Measurements from ENCODE around the gene PRR5L.

PRR5L gene

GRCh38 chr11:36407356-36407755 lies 111.3 kb downstream of the PRR5L start:
- DNase-seq = no peak

DNA sequence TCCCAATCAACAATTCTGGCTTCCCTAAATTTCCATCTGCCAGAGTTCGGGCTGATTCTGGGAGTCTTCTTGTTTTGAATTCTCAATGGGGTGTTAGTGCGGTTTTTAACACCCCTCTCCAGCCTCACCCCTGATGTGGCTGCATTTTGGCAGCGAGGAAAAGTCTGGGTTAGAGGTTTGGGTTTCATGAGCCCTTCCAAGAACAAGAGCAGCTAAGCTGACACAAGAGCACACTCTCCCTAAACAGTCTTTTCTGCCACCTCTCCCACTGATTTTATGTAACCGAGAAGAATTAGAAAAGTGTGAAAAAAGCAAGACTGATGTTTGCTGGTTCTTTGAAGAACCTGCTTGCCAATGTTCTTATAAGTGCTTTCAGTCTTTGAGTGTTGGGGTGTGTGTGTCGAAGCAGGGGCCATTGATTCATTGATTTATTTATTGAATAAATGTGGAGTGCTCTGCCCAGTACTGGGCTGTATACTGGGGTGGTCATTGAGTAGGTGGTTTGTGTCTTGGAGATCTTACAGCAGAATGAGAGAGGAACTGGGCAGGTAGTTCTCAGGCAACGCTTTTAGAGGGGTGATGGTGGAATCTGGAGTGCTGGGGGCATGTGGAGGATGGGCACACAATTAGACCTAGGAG lies 112.5 kb downstream of the PRR5L start:
- DNase-seq = no peak

DNA sequence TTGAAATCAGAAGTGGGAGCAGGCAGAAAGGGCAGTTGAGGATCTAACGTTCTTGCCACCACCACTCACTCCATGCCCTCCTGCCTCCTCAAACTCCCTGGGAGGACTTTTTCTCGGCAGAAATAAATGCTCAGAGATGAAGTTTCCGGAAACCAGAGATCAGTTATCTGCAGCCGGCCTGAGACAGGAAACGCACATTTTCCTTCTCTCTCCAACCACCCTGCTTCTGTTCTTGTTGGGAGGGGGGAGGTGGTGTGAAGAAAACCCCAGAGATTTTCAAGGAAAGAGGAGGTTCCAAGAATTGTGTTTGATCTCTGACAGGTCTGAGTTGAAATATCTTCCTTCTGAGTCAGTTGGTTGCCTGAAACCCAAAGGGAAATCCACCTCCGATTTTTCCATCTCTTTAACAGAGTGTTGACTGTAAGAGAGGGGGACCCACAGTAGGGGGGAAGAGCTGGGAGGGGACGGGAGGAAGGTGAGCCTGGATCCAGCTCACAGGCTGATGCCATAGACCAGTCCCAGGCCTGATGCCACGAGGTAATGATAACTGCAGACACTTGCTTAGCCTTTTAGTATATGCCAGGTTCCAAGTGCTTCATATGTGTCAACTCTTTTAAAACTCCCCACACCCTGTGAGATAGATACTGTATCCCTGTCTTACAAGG lies 113.2 kb downstream of the PRR5L start:
- DNase-seq = no peak

DNA sequence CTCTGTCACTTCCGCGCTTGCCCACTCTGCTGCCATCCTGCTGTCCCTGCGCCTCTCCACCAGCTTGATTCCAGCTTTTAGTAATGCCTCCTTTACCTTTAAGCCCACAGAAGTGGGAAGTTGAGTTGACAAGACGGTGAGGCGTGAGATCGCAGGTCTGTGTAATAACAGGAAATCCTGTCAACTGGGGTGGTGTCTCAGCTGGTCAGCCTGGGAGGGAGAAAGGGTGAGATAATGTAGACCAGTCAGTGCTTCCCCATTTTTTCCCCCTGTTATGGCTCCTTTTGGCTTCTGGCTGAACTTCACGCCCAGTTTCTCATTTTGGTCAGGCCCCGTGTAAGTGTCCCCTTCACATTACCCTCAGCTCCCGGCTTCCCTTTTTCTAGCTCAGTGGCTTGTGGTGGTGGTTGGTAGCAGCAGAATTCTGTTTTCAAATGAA lies 115.1 kb downstream of the PRR5L start:
- no peak for DNase-seq

- peak; percentile 16 for DNase-seq
Observed at GRCh38 chr11:36412781-36413383, 116.8 kb downstream of the PRR5L start.

DNA sequence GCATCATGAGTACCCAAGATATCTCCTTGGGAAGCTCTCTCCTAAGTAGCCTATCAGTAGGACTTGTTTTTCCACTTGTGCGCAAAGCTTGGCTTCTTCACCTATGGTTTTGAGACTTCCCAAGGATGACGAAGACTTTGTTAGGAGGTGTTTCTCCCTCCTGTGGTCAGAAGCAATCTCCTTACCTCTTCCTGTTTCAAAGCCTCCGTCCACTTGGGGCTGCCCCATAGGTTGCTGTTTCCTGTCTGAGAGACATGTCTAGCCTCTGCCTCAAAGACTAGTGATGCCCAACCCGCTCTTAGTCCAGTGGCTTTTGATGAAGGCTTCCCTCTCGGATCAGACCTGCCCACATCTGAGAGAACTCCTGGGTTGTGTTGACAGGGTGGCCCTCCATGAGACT lies 121.1 kb downstream of the PRR5L start:
- no peak for DNase-seq

- DNase-seq = no peak
Observed at GRCh38 chr11:36419791-36420424, 123.8 kb downstream of the PRR5L start.

DNA sequence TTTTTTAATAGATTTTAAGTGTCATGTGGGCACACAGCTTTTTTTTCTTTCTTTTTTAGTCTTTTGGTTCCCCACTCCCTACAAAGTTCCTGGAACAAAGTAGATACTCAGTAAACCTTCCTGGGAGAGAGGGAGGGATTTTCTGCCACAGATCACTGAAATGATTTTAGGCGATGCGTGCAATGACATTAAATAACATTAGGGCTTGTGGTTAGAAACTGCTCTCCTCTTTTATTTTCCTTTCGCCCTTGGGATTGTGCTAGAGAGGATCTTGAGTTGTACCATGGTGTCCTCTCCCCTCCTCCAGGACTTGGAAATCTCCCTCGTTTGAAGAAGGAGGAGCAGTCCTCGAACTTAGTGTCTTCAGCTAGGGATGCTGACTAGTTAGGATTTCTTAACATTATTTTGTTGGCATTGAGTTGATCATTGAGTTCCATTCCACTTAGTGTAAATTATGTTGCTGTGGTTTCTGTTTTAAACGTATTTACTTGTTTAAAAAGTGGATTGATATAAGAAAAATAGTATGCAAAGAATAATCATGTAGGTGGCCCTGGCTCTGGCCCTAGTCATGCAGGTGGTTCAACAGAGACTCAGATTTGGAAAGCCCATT lies 125.6 kb downstream of the PRR5L start:
- no peak for DNase-seq

DNA sequence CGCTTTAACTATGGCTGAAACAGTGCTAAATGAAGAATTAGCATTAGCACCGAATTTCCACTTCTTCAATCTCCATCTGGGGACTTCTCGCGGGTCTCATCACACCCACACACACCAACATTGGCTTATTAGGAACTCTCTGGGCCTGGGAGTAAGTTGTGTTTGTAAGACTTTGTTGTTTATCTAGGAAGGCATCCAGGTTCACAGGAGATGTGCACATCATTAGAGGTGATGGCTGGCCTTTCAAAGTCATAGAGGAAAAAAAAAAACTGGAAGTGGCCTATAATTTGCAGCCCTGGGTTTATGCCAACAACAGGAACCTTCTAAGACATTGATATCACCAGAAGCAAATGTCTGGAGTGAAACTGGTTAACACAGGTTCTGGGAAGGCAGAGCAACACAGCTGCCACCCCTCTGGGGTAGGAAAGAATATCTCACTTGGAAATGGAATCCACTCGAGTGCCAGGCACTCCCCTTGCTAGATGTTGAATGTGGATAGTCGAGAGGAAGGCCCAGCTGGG lies 129.5 kb downstream of the PRR5L start:
- no peak for DNase-seq

DNA sequence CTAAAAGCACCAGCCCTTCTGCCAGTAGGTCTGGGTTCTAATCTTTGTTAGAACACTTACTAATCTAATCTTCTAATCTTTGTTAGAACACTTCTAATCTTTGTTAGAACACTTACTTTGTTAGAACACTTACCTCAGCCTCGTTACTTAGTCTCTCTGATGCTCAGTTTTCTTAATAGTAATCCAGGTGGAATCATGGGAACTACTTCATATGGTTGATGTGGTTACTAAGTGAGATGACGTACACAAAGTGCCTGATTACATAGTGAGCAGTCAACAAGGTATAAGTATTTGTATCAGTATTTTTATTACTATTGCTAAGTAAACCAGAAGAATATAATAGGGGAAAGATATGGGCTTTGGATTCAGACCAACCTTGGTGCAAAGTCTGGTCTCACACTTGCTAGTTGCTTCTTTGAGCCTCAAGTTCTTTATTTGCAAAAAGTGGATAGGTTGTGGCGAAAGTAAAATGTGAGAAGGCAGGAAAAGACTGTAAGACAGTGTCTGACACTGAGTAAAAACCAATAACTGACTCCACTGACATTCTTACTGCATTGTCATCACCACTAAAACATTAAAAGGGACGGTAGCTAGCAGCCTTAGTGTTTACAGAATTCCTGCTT lies 130.2 kb downstream of the PRR5L start:
- no peak for DNase-seq

DNA sequence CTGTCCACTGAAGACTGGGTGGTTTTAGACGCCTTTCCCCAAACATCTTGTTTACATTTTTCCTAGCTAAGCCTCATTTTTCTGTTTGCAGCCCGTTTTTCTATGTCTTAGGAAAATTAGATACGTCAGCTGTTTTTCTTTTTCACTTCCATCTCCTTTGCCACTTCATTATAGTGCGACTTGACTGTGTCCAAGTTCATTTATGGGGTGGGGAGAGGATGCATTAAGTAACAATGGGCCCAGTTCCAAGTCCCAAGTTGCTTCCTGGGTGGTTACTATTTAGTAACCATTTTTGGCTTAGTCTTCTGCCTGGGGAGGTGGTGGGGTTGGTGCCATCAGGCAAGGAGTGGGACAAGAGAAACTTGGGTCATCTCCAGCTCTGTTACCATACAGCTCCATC lies 131.0 kb downstream of the PRR5L start:
- DNase-seq = no peak

DNA sequence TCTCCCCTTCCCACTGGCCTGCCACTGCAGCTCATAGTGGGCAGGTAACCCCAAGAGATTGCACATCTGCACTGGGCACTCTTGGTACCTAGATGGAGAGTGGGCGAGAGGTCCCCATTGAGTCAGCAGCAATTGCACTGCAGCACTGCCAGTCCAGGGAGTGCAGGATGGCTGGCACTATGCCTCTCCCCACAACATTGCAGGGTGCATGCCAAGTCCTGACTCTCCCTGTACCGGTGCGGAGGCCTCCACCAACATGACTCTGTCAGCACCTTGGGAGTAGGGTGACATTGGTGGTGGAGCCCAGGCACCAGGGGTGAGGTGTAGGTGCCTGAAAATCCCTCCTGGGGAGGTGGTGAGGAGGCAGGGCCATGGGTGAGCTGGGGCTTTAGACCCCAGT lies 131.8 kb downstream of the PRR5L start:
- no peak for DNase-seq

- peak; percentile 82 for DNase-seq
Observed at GRCh38 chr11:36431429-36432092, 135.5 kb downstream of the PRR5L start.

DNA sequence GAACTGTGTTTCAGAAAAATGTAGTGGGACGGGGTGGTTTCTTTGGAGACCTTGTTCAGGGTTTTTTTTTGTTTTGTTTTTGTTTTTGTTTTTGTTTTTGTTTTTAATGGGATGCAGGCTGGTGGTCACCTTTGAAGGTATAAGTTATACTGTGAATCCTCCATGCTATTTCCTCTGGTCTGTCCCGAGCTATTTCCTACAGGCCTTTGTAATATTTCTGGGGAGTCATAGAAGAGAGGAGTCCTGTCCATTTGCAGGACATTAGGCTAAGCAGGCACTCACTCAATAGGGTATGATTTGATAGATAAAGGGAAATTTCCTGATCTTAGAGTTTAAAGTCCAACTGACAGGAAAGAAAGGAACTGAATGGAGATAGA lies 136.0 kb downstream of the PRR5L start:
- DNase-seq = no peak

- DNase-seq = no peak
Observed at GRCh38 chr11:36432738-36433137, 136.7 kb downstream of the PRR5L start.

DNA sequence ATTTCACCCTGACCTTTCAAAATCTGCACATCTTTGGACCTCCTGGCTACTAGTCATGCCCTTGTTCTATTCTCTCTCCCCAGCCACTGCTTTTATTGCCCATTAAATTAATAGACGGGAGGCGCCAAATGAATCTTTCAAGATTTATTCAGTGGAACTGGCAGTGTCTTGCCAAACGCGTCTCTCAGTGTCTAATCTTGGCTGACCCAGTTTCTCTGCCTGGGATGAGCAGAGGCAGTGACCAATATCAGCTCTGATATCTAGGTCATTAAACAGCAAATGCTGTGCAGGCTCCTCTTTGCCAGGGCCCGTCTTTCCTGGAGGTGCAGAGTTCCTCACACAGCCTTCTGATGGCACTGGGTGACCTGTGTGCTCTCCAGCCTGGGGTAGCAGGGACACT lies 140.0 kb downstream of the PRR5L start:
- DNase-seq = no peak

GRCh38 chr11:36436589-36436988 lies 140.5 kb downstream of the PRR5L start:
- DNase-seq = no peak

- DNase-seq = no peak
Observed at GRCh38 chr11:36437413-36437812, 141.3 kb downstream of the PRR5L start.

DNA sequence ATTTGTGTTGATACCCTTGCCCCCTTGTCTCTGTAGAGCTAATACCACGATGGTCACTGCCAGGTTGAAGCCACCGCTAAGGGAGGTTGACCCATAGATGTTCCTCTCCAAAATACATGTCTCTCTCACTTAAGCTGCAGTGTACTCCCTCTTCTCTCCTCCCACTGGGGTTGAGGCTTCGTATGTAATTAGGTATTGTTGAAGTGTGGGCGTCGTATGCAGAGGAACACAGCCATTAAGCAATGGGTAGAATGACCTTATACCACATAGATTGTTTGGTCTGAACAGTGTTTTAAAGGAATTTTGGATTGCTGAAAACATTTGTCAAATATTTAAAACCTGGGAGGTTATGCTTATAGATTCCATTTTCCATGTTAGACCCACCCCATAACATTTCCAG lies 142.0 kb downstream of the PRR5L start:
- no peak for DNase-seq

DNA sequence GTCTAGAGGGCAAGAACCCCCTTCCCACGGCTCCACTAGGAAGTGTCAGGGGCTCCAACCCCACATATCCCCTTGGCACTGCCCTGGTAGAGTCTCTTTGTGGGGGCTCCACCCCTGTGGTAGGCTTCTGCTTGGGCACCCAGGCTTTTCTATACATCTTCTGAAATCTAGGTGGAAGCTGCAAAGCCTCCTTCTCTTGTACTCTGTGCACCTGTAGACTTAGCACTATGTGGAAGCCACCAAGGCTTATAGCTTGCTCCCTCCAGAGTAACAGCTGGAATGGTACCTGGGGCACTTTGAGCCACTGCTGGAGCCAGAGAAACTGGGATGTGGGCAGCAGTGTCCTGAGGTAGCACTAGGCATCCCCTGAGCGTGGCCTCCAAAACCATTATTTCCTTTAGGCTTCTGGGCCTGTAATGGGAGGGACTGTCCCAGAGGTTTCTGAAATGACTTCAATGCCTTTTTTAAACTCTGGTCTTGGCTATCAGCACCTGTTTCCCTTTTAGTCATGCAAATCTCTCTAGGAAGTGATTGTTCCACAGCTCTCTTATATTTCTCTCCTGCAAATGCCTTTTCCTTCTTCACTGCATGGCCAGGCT lies 145.6 kb downstream of the PRR5L start:
- no peak for DNase-seq

DNA sequence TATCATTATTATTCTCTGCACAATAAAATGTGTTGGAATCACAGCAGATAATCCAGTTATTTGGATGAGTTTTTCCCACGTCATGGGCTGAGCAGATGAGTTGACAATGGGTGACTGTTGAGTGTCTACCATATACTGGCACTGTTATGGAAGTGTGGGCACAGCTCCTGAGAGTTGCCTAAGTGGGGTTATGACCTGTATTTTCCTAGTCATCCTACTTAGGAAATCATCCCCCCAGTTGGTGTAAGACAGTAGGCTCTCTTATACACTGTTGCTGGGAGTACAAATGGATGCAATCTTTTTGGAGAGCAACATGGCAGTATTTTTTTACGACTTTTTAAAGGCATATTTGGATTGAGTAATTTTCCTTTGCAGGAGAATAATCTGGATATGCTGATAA lies 147.6 kb downstream of the PRR5L start:
- DNase-seq = no peak

GRCh38 chr11:36446135-36446534 lies 150.0 kb downstream of the PRR5L start:
- DNase-seq = no peak
